CD4-positive, alpha-beta T cell (primary cell): ENCODE measurements around the gene NUMA1. TPM values are rescaled to one million over a fixed set of nuclear protein-coding genes. Genes with fewer than 3 reads are reported as not detected.

Experiments
- ATAC-seq: fragments of 200-7000 bp; cut with Tn5 transposase; one replicate; pipeline ENCODE4 v1.10.0; 2022; ENCODE audit warnings: mild to moderate bottlenecking; ENCODE audit not compliant: poor library complexity
- CTCF ChIA-PET: fragments of 350-600 bp; sonication (Branson Sonifier 250); formaldehyde crosslinking; loops from one replicate; lab custom pipeline; 2021; ENCODE audit warnings: antibody characterized with exemption, inconsistent platforms; lab: Charles Lee
- POLR2A ChIA-PET: fragments of 350-600 bp; sonication (Branson Sonifier 250); formaldehyde crosslinking; loops from one replicate; lab custom pipeline; 2021; ENCODE audit warnings: antibody characterized with exemption, inconsistent platforms; lab: Charles Lee
- DNase-seq, 14 experiments: peaks; one replicate each; pipeline ENCODE4 v3.0.0-alpha.2; 2013 to 2020; ENCODE audit warnings: mixed read lengths in 2 of 14
- H3K27ac ChIP-seq, 2 donors: one replicate each; pipeline versions ENCODE4 v1.5.1 to v1.7.0; 2013; ENCODE audit warnings: low read length in 2 of 2, low read depth in 1 of 2, mild to moderate bottlenecking in 1 of 2
- H3K27me3 ChIP-seq, 2 experiments: 1 replicate in 1 of 2; 2 replicates in 1 of 2; pipeline versions ENCODE4 v1.6.1 to v1.7.0; 2013; ENCODE audit warnings: low read length in 2 of 2, control low read depth in 1 of 2, mild to moderate bottlenecking in 1 of 2, moderate library complexity in 1 of 2; ENCODE audit not compliant: insufficient read depth in 2 of 2, control insufficient read depth in 1 of 2
- H3K36me3 ChIP-seq: one replicate; pipeline ENCODE4 v1.6.1; 2013; ENCODE audit warnings: low read length, control low read depth; ENCODE audit not compliant: insufficient read depth
- H3K4me1 ChIP-seq: one replicate; pipeline ENCODE4 v1.6.1; 2013; ENCODE audit warnings: low read length, control low read depth; ENCODE audit not compliant: insufficient read depth
- H3K4me3 ChIP-seq: one replicate; pipeline ENCODE4 v1.5.1; 2013; ENCODE audit warnings: mild to moderate bottlenecking, low read length, moderate library complexity
- H3K9me3 ChIP-seq, 2 experiments: 1 replicate in 1 of 2; 2 replicates in 1 of 2; pipeline versions ENCODE4 v1.6.1 to v1.7.0; 2013; ENCODE audit warnings: low read length in 2 of 2, mild to moderate bottlenecking in 2 of 2, control low read depth in 1 of 2, moderate library complexity in 1 of 2; ENCODE audit not compliant: control insufficient read depth in 1 of 2, insufficient read depth in 1 of 2
- H3K27ac Mint-ChIP-seq: one replicate; pipeline ENCODE4 v1.8.0; 2020; ENCODE audit warnings: mixed read lengths
- H3K27me3 Mint-ChIP-seq: one replicate; pipeline ENCODE4 v1.8.0; 2021; ENCODE audit warnings: mixed read lengths
- H3K36me3 Mint-ChIP-seq: one replicate; pipeline ENCODE4 v1.8.0; 2021; ENCODE audit warnings: low read depth, mixed read lengths
- H3K4me1 Mint-ChIP-seq: one replicate; pipeline ENCODE4 v1.8.0; 2021; ENCODE audit warnings: low read depth, mixed read lengths
- H3K4me3 Mint-ChIP-seq: one replicate; pipeline ENCODE4 v1.8.0; 2020; ENCODE audit warnings: mild to moderate bottlenecking, mixed read lengths
- H3K9me3 Mint-ChIP-seq: one replicate; pipeline ENCODE4 v1.8.0; 2020; ENCODE audit warnings: mixed read lengths
- CTCF ChIP-seq: fragments of 200-600 bp; IDR thresholded peaks from one replicate; pipeline ENCODE4 v1.8.0; 2022; ENCODE audit warnings: antibody characterized with exemption, mild to moderate bottlenecking
- intact Hi-C, 2 experiments: fragments of 100-400 bp; cut with DNase I in 1 of 2; cut with micrococcal nuclease in 1 of 2; formaldehyde crosslinking; loops; one replicate each; pipeline versions ENCODE4 v1.15.1 to v1.9.0; 2023 to 2025; cut with DNase I, micrococcal nuclease
- total RNA-seq, 174 experiments: library from RNA in 2 of 174; stranded (reverse) in 2 of 174; gene quantifications; one replicate each; pipeline ENCODE4 v1.2.3 and lab custom pipeline; 2021 to 2026

The NUMA1 gene
- total RNA-seq, 2 experiments from 2014 or later: 191 to 197 TPM

GRCh38 chr11:72042064-72042745 lies 38.1 kb downstream of the NUMA1 start:
- no peaks in the 10 kb centered on the region for H3K27me3 Mint-ChIP-seq
- intact Hi-C loops: loop anchor here in 1 of 2 experiments (2.0 to 5.0 kb wide), 2 partner anchors 183 to 770 kb away; partner anchors contain the start of genes ATG16L2 and INPPL1
- Histone ChIP-seq H3K27me3 (no peaks in the 10 kb centered on the region), H3K4me1 (peaks cover 56% of the 10 kb centered on the region), H3K36me3 (no peaks in the 10 kb centered on the region), H3K27ac (peak overlapping the region; percentile 91 to 95), H3K4me3 (peak overlapping the region; percentile 75), H3K9me3 (no peaks in the 10 kb centered on the region)
- peaks cover 33% of the 10 kb centered on the region for H3K4me1 Mint-ChIP-seq
- ATAC-seq (peak; percentile 23), DNase-seq (peak in 2 of 14 experiments; percentile 11 to 25)
- no peaks in the 10 kb centered on the region for H3K9me3 Mint-ChIP-seq
- no peaks in the 10 kb centered on the region for H3K36me3 Mint-ChIP-seq
- no peak overlapping the region for H3K4me3 Mint-ChIP-seq
- ChIA-PET POLR2A (interaction anchor here (0.6 to 5.4 kb wide), 13 partner anchors 9 to 70 kb away, joined by 3 to 44 read pairs (median 6); partner anchors contain the start of genes ANAPC15 and IL18BP), CTCF (interaction anchor here (0.7 to 2.9 kb wide), 4 partner anchors 17 to 78 kb away, joined by 3 to 15 read pairs (median 4); no protein-coding TSS in a partner anchor)
- H3K27ac Mint-ChIP-seq: no peak overlapping the region
- no peak for TF ChIP-seq CTCF

GRCh38 chr11:72041364-72042063 lies 38.8 kb downstream of the NUMA1 start:
- Mint-ChIP-seq H3K9me3 (no peaks in the 10 kb centered on the region), H3K36me3 (peaks cover 5% of the 10 kb centered on the region), H3K27ac (no peak overlapping the region), H3K4me3 (no peak overlapping the region), H3K27me3 (no peaks in the 10 kb centered on the region), H3K4me1 (peaks cover 39% of the 10 kb centered on the region)
- Histone ChIP-seq H3K9me3 (no peaks in the 10 kb centered on the region), H3K27ac (peak overlapping the region; percentile 91 to 95), H3K36me3 (peaks cover 3% of the 10 kb centered on the region), H3K4me3 (peak overlapping the region; percentile 75), H3K27me3 (no peaks in the 10 kb centered on the region), H3K4me1 (peaks cover 63% of the 10 kb centered on the region)
- peak; percentile 22 for ATAC-seq
- ChIA-PET POLR2A (interaction anchor here (1.0 to 5.4 kb wide), 22 partner anchors 10 to 393 kb away, joined by 3 to 52 read pairs (median 10); partner anchors contain the start of genes ANAPC15, CLPB, IL18BP and LAMTOR1), CTCF (interaction anchor here (1.3 to 4.5 kb wide), 5 partner anchors 13 to 50 kb away, joined by 4 to 24 read pairs (median 8); no protein-coding TSS in a partner anchor)
- intact Hi-C loops: loop anchor here (1.0 to 5.0 kb wide), 5 partner anchors 38 to 771 kb away; partner anchors contain the start of genes ANAPC15 (in 1 of the 2), ATG16L2 (in 1 of the 2), INPPL1 (in 1 of the 2) and LRRC51 (in 1 of the 2)
- peak; percentile 34 to 71 (median 48) for DNase-seq
- TF ChIP-seq CTCF: no peak
